Muscle layer of colon (tissue), 2 donors: ENCODE measurements around the gene LITAF.
"Not testable (repeated sequence)": the region's sequence is repeated elsewhere in the genome, so short reads cannot be mapped to it uniquely, and the experiment has no call there.

Source experiments
- H3K27ac ChIP-seq: one replicate; pipeline ENCODE4 v1.7.0; 2013; ENCODE audit warnings: low read depth, mild to moderate bottlenecking, low read length, moderate library complexity
- H3K27me3 ChIP-seq, 2 donors: one replicate each; pipeline ENCODE4 v1.7.0; 2013; ENCODE audit warnings: low read length in 2 of 2, mild to moderate bottlenecking in 2 of 2; ENCODE audit not compliant: insufficient read depth in 2 of 2, control insufficient read depth in 1 of 2
- H3K36me3 ChIP-seq: one replicate; pipeline ENCODE4 v1.7.0; 2013; ENCODE audit warnings: mild to moderate bottlenecking, low read length; ENCODE audit not compliant: insufficient read depth
- H3K4me1 ChIP-seq: one replicate; pipeline ENCODE4 v1.7.0; 2013; ENCODE audit warnings: mild to moderate bottlenecking, low read length; ENCODE audit not compliant: insufficient read depth
- H3K4me3 ChIP-seq, 2 donors: one replicate each; pipeline ENCODE4 v1.7.0; 2013; ENCODE audit warnings: low read length in 2 of 2, low read depth in 1 of 2, mild to moderate bottlenecking in 1 of 2, moderate library complexity in 1 of 2
- H3K9ac ChIP-seq: one replicate; pipeline ENCODE4 v1.7.0; 2013; ENCODE audit warnings: low read length
- H3K9me3 ChIP-seq: one replicate; pipeline ENCODE4 v1.7.0; 2013; ENCODE audit warnings: mild to moderate bottlenecking, low read length
- donor health status: abdominal sarcoma.
- donor health status: Adenocarcinoma of cecum.

LITAF gene

GRCh38 chr16:11565665-11566064 lies 21.1 kb downstream of the LITAF start:
- Histone ChIP-seq H3K36me3 (no peaks in the 10 kb centered on the region), H3K27me3 (no peaks in the 10 kb centered on the region), H3K4me1 (peaks cover 13% of the 10 kb centered on the region), H3K27ac (no peak overlapping the region), H3K9ac (no peak overlapping the region), H3K4me3 (no peak overlapping the region), H3K9me3 (no peaks in the 10 kb centered on the region)

GRCh38 chr16:11564046-11564926 lies 22.4 kb downstream of the LITAF start:
- no peak overlapping the region for H3K9ac ChIP-seq
- H3K4me3 ChIP-seq = no peak overlapping the region
- H3K9me3 ChIP-seq = no peaks in the 10 kb centered on the region
- H3K27ac ChIP-seq = no peak overlapping the region
- H3K4me1 ChIP-seq = peaks cover 7% of the 10 kb centered on the region
- H3K36me3 ChIP-seq = no peaks in the 10 kb centered on the region
- no peaks in the 10 kb centered on the region for H3K27me3 ChIP-seq

- Histone ChIP-seq H3K27me3 (no peaks in the 10 kb centered on the region), H3K27ac (no peak overlapping the region), H3K36me3 (no peaks in the 10 kb centered on the region), H3K9ac (no peak overlapping the region), H3K4me3 (no peak overlapping the region), H3K4me1 (peaks cover 7% of the 10 kb centered on the region), H3K9me3 (no peaks in the 10 kb centered on the region)
These were observed 23.2 kb downstream of the LITAF start for GRCh38 chr16:11563493-11564040.

- Histone ChIP-seq H3K4me3 (no peak overlapping the region), H3K36me3 (no peaks in the 10 kb centered on the region), H3K4me1 (peaks cover 7% of the 10 kb centered on the region), H3K27ac (no peak overlapping the region), H3K9me3 (no peaks in the 10 kb centered on the region), H3K9ac (no peak overlapping the region), H3K27me3 (no peaks in the 10 kb centered on the region)
These were observed 23.8 kb downstream of the LITAF start for GRCh38 chr16:11562941-11563340.

GRCh38 chr16:11562411-11562810 lies 24.3 kb downstream of the LITAF start:
- H3K36me3 ChIP-seq = no peaks in the 10 kb centered on the region
- no peak overlapping the region for H3K9ac ChIP-seq
- H3K4me3 ChIP-seq = no peak overlapping the region
- no peak overlapping the region for H3K27ac ChIP-seq
- H3K9me3 ChIP-seq = no peaks in the 10 kb centered on the region
- H3K27me3 ChIP-seq = no peaks in the 10 kb centered on the region
- H3K4me1 ChIP-seq = peaks cover 7% of the 10 kb centered on the region

- Histone ChIP-seq H3K27me3 (no peaks in the 10 kb centered on the region), H3K36me3 (no peaks in the 10 kb centered on the region), H3K4me1 (peaks cover 7% of the 10 kb centered on the region), H3K9ac (no peak overlapping the region), H3K4me3 (no peak overlapping the region), H3K9me3 (no peaks in the 10 kb centered on the region), H3K27ac (no peak overlapping the region)
These were observed 24.9 kb downstream of the LITAF start for GRCh38 chr16:11561856-11562255.

GRCh38 chr16:11561454-11561805 lies 25.3 kb downstream of the LITAF start:
- Histone ChIP-seq H3K4me1 (peaks cover 7% of the 10 kb centered on the region), H3K27me3 (no peaks in the 10 kb centered on the region), H3K9me3 (peaks cover 2% of the 10 kb centered on the region), H3K9ac (no peak overlapping the region), H3K36me3 (peaks cover 4% of the 10 kb centered on the region), H3K4me3 (no peak overlapping the region), H3K27ac (no peak overlapping the region)

GRCh38 chr16:11560701-11561453 lies 25.8 kb downstream of the LITAF start:
- H3K27me3 ChIP-seq = no peaks in the 10 kb centered on the region
- peaks cover 9% of the 10 kb centered on the region for H3K36me3 ChIP-seq
- H3K4me3 ChIP-seq = no peak overlapping the region
- peaks cover 8% of the 10 kb centered on the region for H3K9me3 ChIP-seq
- peaks cover 7% of the 10 kb centered on the region for H3K4me1 ChIP-seq
- no peak overlapping the region for H3K9ac ChIP-seq
- H3K27ac ChIP-seq = no peak overlapping the region

GRCh38 chr16:11558308-11558823 lies 28.4 kb downstream of the LITAF start:
- not testable (repeated sequence) for H3K4me3 ChIP-seq, H3K27me3 ChIP-seq

GRCh38 chr16:11557801-11558200 lies 28.9 kb downstream of the LITAF start:
- peaks cover 14% of the 10 kb centered on the region for H3K36me3 ChIP-seq
- no peaks in the 10 kb centered on the region for H3K27me3 ChIP-seq
- peaks cover 11% of the 10 kb centered on the region for H3K9me3 ChIP-seq
- H3K27ac ChIP-seq = no peak overlapping the region
- no peak overlapping the region for H3K9ac ChIP-seq
- no peak overlapping the region for H3K4me3 ChIP-seq
- peaks cover 7% of the 10 kb centered on the region for H3K4me1 ChIP-seq

More at GRCh38 chr16:11558308-11558823, 28.4 kb downstream of the LITAF start:
- peaks cover 14% of the 10 kb centered on the region for H3K36me3 ChIP-seq
- H3K4me1 ChIP-seq, H3K27ac ChIP-seq, H3K9ac ChIP-seq: not testable (repeated sequence)
- peaks cover 11% of the 10 kb centered on the region for H3K9me3 ChIP-seq

- Histone ChIP-seq H3K27ac (no peak overlapping the region), H3K27me3 (no peaks in the 10 kb centered on the region), H3K4me1 (peaks cover 7% of the 10 kb centered on the region), H3K9ac (no peak overlapping the region), H3K4me3 (no peak overlapping the region), H3K9me3 (peaks cover 11% of the 10 kb centered on the region), H3K36me3 (peaks cover 17% of the 10 kb centered on the region)
These were observed 29.6 kb downstream of the LITAF start for GRCh38 chr16:11556945-11557720.
